ENCODE results near the gene NDE1. TPM values are rescaled to one million over a fixed set of nuclear protein-coding genes. Genes with fewer than 3 reads are reported as not detected.

NDE1 gene
- total and polyA plus RNA-seq, 2 donors (not counting 1 experiment from before 2014, with no cell fraction given): 33.5 to 149 TPM

GRCh38 chr16:15752717-15753488 is 102.9 kb downstream of the NDE1 start:
- Histone ChIP-seq H3K9ac (ENCODE audit: low read length) (no peak overlapping the region), H3K27ac (ENCODE audit: low read length in 2 of 2) (no peak overlapping the region), H3K9me3 (ENCODE audit: control extremely low read depth in 1 of 3, control insufficient read depth in 2 of 3, insufficient read depth in 1 of 3, low read length in 2 of 3) (peaks cover 0 to 14% (median 0%) of the 10 kb centered on the region in 3 donors), H3K4me3 (ENCODE audit: control extremely low read depth in 1 of 5, extremely low read depth in 1 of 5, insufficient read depth in 1 of 5, low read depth in 2 of 5, low read length in 4 of 5) (no peak overlapping the region), H3K4me1 (ENCODE audit: control insufficient read depth in 2 of 2, insufficient read depth in 2 of 2, low read length in 2 of 2) (peaks cover 0 to 3% of the 10 kb centered on the region in 2 donors), H3K79me2 (ENCODE audit: control insufficient read depth, insufficient read depth, low read length) (no peaks in the 10 kb centered on the region), H3K36me3 (replicated peaks in 1 of 2; ENCODE audit: control extremely low read depth in 1 of 2, control insufficient read depth in 1 of 2, extremely low read depth in 1 of 2, insufficient read depth in 2 of 2, low read length in 1 of 2) (peaks cover 0 to 4% of the 10 kb centered on the region in 2 experiments), H2AFZ (ENCODE audit: insufficient read depth, low read depth, low read length, poor library complexity, severe bottlenecking) (no peak overlapping the region), H3K4me2 (replicated peaks; ENCODE audit: low read depth, low read length, poor library complexity, severe bottlenecking) (no peak overlapping the region), H3K27me3 (replicated peaks in 1 of 4; ENCODE audit: control extremely low read depth in 1 of 4, control insufficient read depth in 3 of 4, insufficient read depth in 4 of 4, low read length in 3 of 4) (peaks cover 0 to 3% (median 0%) of the 10 kb centered on the region in 4 experiments), H4K20me1 (ENCODE audit: control insufficient read depth, insufficient read depth, low read length, poor library complexity, severe bottlenecking) (no peaks in the 10 kb centered on the region)
- intact Hi-C loops (cut with micrococcal nuclease): no loop called here
- WGBS (ENCODE audit: insufficient coverage): 92% methylated on average over 9 of the region's 12 CpGs
- ChIA-PET CTCF (no interaction called here), POLR2A (no interaction called here)
- no peak for TF ChIP-seq CTCF (IDR thresholded peaks at IDR 0.05)
- TF ChIP-seq EZH2 (IDR thresholded peaks at IDR 0.05; ENCODE audit: borderline replicate concordance, insufficient read depth, low read depth, low read length, poor library complexity, severe bottlenecking): no peak
- ATAC-seq (ENCODE audit: low read depth): no peak
- DNase-seq: no peak
- no peak overlapping the region for H3K4me3 Mint-ChIP-seq
- peaks cover 4% of the 10 kb centered on the region for H3K27me3 Mint-ChIP-seq
- no peak overlapping the region for H3K27ac Mint-ChIP-seq
- peaks cover 7% of the 10 kb centered on the region for H3K4me1 Mint-ChIP-seq
- no peaks in the 10 kb centered on the region for H3K9me3 Mint-ChIP-seq (ENCODE audit: insufficient read depth)

GRCh38 chr16:15754821-15755534 is 104.9 kb downstream of the NDE1 start:
- Mint-ChIP-seq H3K9me3 (ENCODE audit: insufficient read depth) (no peaks in the 10 kb centered on the region), H3K4me3 (no peak overlapping the region), H3K27ac (no peak overlapping the region), H3K27me3 (peaks cover 14% of the 10 kb centered on the region), H3K4me1 (peaks cover 7% of the 10 kb centered on the region)
- DNase-seq: no peak
- ChIA-PET POLR2A (no interaction called here), CTCF (no interaction called here)
- no peaks in the 10 kb centered on the region for H3K79me2 ChIP-seq (ENCODE audit: control insufficient read depth, insufficient read depth, low read length)
- H3K27ac ChIP-seq (ENCODE audit: low read length in 2 of 2): no peak overlapping the region
- H3K27me3 ChIP-seq (replicated peaks in 1 of 4; ENCODE audit: control extremely low read depth in 1 of 4, control insufficient read depth in 3 of 4, insufficient read depth in 4 of 4, low read length in 3 of 4): peaks cover 0 to 14% (median 0%) of the 10 kb centered on the region in 4 experiments
- H3K9me3 ChIP-seq (ENCODE audit: control extremely low read depth in 1 of 3, control insufficient read depth in 2 of 3, insufficient read depth in 1 of 3, low read length in 2 of 3): peaks cover 0 to 18% (median 0%) of the 10 kb centered on the region in 3 donors
- H3K4me2 ChIP-seq (replicated peaks; ENCODE audit: low read depth, low read length, poor library complexity, severe bottlenecking): no peak overlapping the region
- ATAC-seq (ENCODE audit: low read depth): no peak
- H3K36me3 ChIP-seq (replicated peaks in 1 of 2; ENCODE audit: control extremely low read depth in 1 of 2, control insufficient read depth in 1 of 2, extremely low read depth in 1 of 2, insufficient read depth in 2 of 2, low read length in 1 of 2): no peaks in the 10 kb centered on the region
- WGBS (ENCODE audit: insufficient coverage): 94% methylated on average over 6 of the region's 8 CpGs
- H3K4me1 ChIP-seq (ENCODE audit: control insufficient read depth in 2 of 2, insufficient read depth in 2 of 2, low read length in 2 of 2): peaks cover 0 to 3% of the 10 kb centered on the region in 2 donors
- H4K20me1 ChIP-seq (ENCODE audit: control insufficient read depth, insufficient read depth, low read length, poor library complexity, severe bottlenecking): no peaks in the 10 kb centered on the region
- no peak overlapping the region for H3K9ac ChIP-seq (ENCODE audit: low read length)
- TF ChIP-seq CTCF (IDR thresholded peaks at IDR 0.05) (no peak), EZH2 (IDR thresholded peaks at IDR 0.05; ENCODE audit: borderline replicate concordance, insufficient read depth, low read depth, low read length, poor library complexity, severe bottlenecking) (no peak)
- H3K4me3 ChIP-seq (ENCODE audit: control extremely low read depth in 1 of 5, extremely low read depth in 1 of 5, insufficient read depth in 1 of 5, low read depth in 2 of 5, low read length in 4 of 5): no peak overlapping the region
- intact Hi-C loops (cut with micrococcal nuclease): no loop called here
- no peak overlapping the region for H2AFZ ChIP-seq (ENCODE audit: insufficient read depth, low read depth, low read length, poor library complexity, severe bottlenecking)
